GM23338 (cell line): ENCODE results near the gene GHSR. TPM values are rescaled to one million over a fixed set of nuclear protein-coding genes. Genes with fewer than 3 reads are reported as not detected.

Experiments used
- ATAC-seq: fragments of 200-7000 bp; cut with Tn5 transposase; 3 replicates; pipeline ENCODE4 v1.9.1; 2020
- DNase-seq: peaks from one replicate; pipeline ENCODE4 v3.0.0-alpha.2; 2015; ENCODE audit warnings: low spot score
- H2AFZ ChIP-seq: fragments of 200-600 bp; sonication (generic); 2 replicates; pipeline ENCODE4 v1.8.0; 2016; ENCODE audit warnings: antibody characterized with exemption, mild to moderate bottlenecking, moderate library complexity
- H3F3A ChIP-seq: fragments of 200-600 bp; sonication (generic); replicated peaks from 2 replicates; pipeline ENCODE4 v1.8.0; 2017; ENCODE audit warnings: antibody characterized with exemption, mixed run types, low read depth
- H3K27ac ChIP-seq: fragments of 200-600 bp; sonication (generic); 2 replicates; pipeline ENCODE4 v1.6.1; 2016; ENCODE audit warnings: low read depth
- H3K27me3 ChIP-seq: fragments of 200-600 bp; sonication (generic); 2 replicates; pipeline ENCODE4 v1.8.0; 2016; ENCODE audit warnings: mild to moderate bottlenecking, mixed run types, moderate library complexity; ENCODE audit not compliant: insufficient read depth
- H3K36me3 ChIP-seq: fragments of 200-600 bp; sonication (generic); 2 replicates; pipeline ENCODE4 v1.8.0; 2016; ENCODE audit warnings: mild to moderate bottlenecking; ENCODE audit not compliant: insufficient read depth
- H3K4me1 ChIP-seq: fragments of 200-600 bp; sonication (generic); 2 replicates; pipeline ENCODE4 v1.8.0; 2016; ENCODE audit warnings: mild to moderate bottlenecking, moderate library complexity; ENCODE audit not compliant: insufficient read depth
- H3K4me2 ChIP-seq: fragments of 200-600 bp; sonication (generic); 2 replicates; pipeline ENCODE4 v1.7.1; 2017; ENCODE audit warnings: mixed run types
- H3K4me3 ChIP-seq: fragments of 200-600 bp; sonication (generic); 2 replicates; pipeline ENCODE4 v1.6.1; 2016; ENCODE audit warnings: mixed run types
- H3K79me2 ChIP-seq: fragments of 200-600 bp; sonication (generic); replicated peaks from 2 replicates; pipeline ENCODE4 v1.8.0; 2017; ENCODE audit warnings: mild to moderate bottlenecking; ENCODE audit not compliant: insufficient read depth
- H3K9me2 ChIP-seq: fragments of 200-600 bp; sonication (generic); 2 replicates; pipeline ENCODE4 v1.8.0; 2017; ENCODE audit not compliant: insufficient read depth
- H4K20me1 ChIP-seq: fragments of 200-600 bp; sonication (generic); replicated peaks from 2 replicates; pipeline ENCODE4 v1.8.0; 2017; ENCODE audit warnings: mild to moderate bottlenecking; ENCODE audit not compliant: insufficient read depth
- H3K27ac Mint-ChIP-seq: 2 replicates; pipeline ENCODE4 v1.8.0; 2020; ENCODE audit warnings: inconsistent platforms, mild to moderate bottlenecking, moderate library complexity, mixed read lengths
- H3K27me3 Mint-ChIP-seq: 3 replicates; pipeline ENCODE4 v1.8.0; 2022; ENCODE audit warnings: low read depth, mild to moderate bottlenecking, moderate library complexity, mixed read lengths, inconsistent platforms; ENCODE audit not compliant: insufficient read depth, poor library complexity
- H3K36me3 Mint-ChIP-seq: 3 replicates; pipeline ENCODE4 v1.8.0; 2021; ENCODE audit warnings: low read depth, mild to moderate bottlenecking, inconsistent platforms, moderate library complexity, mixed read lengths
- H3K4me1 Mint-ChIP-seq: 3 replicates; pipeline ENCODE4 v1.8.0; 2020; ENCODE audit warnings: mild to moderate bottlenecking, inconsistent platforms, mixed read lengths
- H3K4me3 Mint-ChIP-seq: 3 replicates; pipeline ENCODE4 v1.8.0; 2021; ENCODE audit warnings: moderate library complexity, mild to moderate bottlenecking, inconsistent platforms, mixed read lengths
- H3K9me3 Mint-ChIP-seq: 3 replicates; pipeline ENCODE4 v1.8.0; 2020; ENCODE audit warnings: moderate library complexity, mild to moderate bottlenecking, inconsistent platforms, mixed read lengths
- CREB1 ChIP-seq: fragments of 250-450 bp; sonication (Bioruptor Pico); IDR thresholded peaks from 2 replicates; pipeline ENCODE4 v1.5.0; 2020; ENCODE audit warnings: low read depth, mild to moderate bottlenecking, moderate library complexity
- CTCF ChIP-seq, 2 experiments: fragments of 200-600 bp in 1 of 2; sonication (generic) in 1 of 2; conservative IDR thresholded peaks; 2 replicates each; pipeline versions ENCODE4 v1.5.1 to v1.6.1; 2016 to 2017; ENCODE audit warnings: antibody characterized with exemption in 2 of 2, low read depth in 2 of 2, mild to moderate bottlenecking in 2 of 2, moderate library complexity in 1 of 2
- ETS1 ChIP-seq: IDR thresholded peaks from 2 replicates; pipeline ENCODE4 v1.6.1; 2016; ENCODE audit warnings: antibody characterized with exemption
- EZH2 ChIP-seq: fragments of 200-600 bp; sonication (generic); IDR thresholded peaks from one replicate; pipeline ENCODE4 v1.8.0; 2017; ENCODE audit warnings: antibody characterized with exemption, mild to moderate bottlenecking, low read depth; ENCODE audit not compliant: unreplicated experiment
- EZH2phosphoT487 ChIP-seq: fragments of 200-600 bp; sonication (generic); IDR thresholded peaks from one replicate; pipeline ENCODE4 v1.8.1; 2018; ENCODE audit warnings: antibody characterized with exemption; ENCODE audit not compliant: unreplicated experiment
- JUNB ChIP-seq: IDR thresholded peaks from one replicate; pipeline ENCODE4 v1.6.1; 2016; ENCODE audit warnings: antibody characterized with exemption; ENCODE audit not compliant: unreplicated experiment
- NANOG ChIP-seq: IDR thresholded peaks from 2 replicates; pipeline ENCODE4 v1.6.1; 2016; ENCODE audit warnings: antibody characterized with exemption, borderline replicate concordance
- POLR2AphosphoS5 ChIP-seq: IDR thresholded peaks from 2 replicates; pipeline ENCODE4 v1.6.1; 2016; ENCODE audit warnings: antibody characterized with exemption, low read depth
- REST ChIP-seq: IDR thresholded peaks from one replicate; pipeline ENCODE4 v1.6.1; 2018; ENCODE audit warnings: antibody characterized with exemption; ENCODE audit not compliant: unreplicated experiment
- STAT1 ChIP-seq: IDR thresholded peaks from one replicate; pipeline ENCODE4 v1.6.1; 2016; ENCODE audit warnings: antibody characterized with exemption; ENCODE audit not compliant: unreplicated experiment
- ZNF114 ChIP-seq: fragments of 250-450 bp; sonication (Bioruptor Pico); IDR thresholded peaks from 2 replicates; pipeline ENCODE4 v1.5.0; 2020; ENCODE audit warnings: mild to moderate bottlenecking, moderate library complexity
- ZNF331 ChIP-seq: fragments of 250-450 bp; sonication (Bioruptor Pico); IDR thresholded peaks from 2 replicates; pipeline ENCODE4 v1.5.0; 2020; ENCODE audit warnings: low read depth, mild to moderate bottlenecking, moderate library complexity
- ZNF462 ChIP-seq: fragments of 250-450 bp; sonication (Bioruptor Pico); IDR thresholded peaks from 2 replicates; pipeline ENCODE4 v1.5.0; 2020; ENCODE audit warnings: mild to moderate bottlenecking, moderate library complexity
- polyA plus RNA-seq: library from polyadenylated mRNA; unstranded; fragments of >200 nt; fragmentation: Nextera tagmentation; extraction: Ambion mirVana; gene quantifications from 2 replicates; pipeline ENCODE4 v1.2.1, GENCODE V29; 2016
- total RNA-seq: library from RNA; depleted of rRNA; stranded (reverse); fragments of >200 nt; shearing (Covaris generic); gene quantifications from 2 replicates; pipeline ENCODE4 v1.2.3, GENCODE V29; 2014

The GHSR gene
- total and polyA plus RNA-seq, 2 experiments from 2014 or later = not detected

- Histone ChIP-seq H3K36me3 (no peaks in the 10 kb centered on the region), H2AFZ (no peak overlapping the region; the same call in 1 of the 2 replicates), H3K4me1 (no peaks in the 10 kb centered on the region), H3F3A (no peaks in the 10 kb centered on the region), H3K4me3 (no peak overlapping the region), H3K27ac (no peak overlapping the region), H3K27me3 (no peaks in the 10 kb centered on the region), H3K9me2 (no peaks in the 10 kb centered on the region), H3K4me2 (no peak overlapping the region), H3K79me2 (no peaks in the 10 kb centered on the region), H4K20me1 (no peaks in the 10 kb centered on the region)
- TF ChIP-seq CREB1 = no peak
- no peak for TF ChIP-seq ZNF331 (CRISPR knock-in tag)
- TF ChIP-seq ZNF462 (CRISPR knock-in tag) = no peak
- no peak for TF ChIP-seq JUNB
- no peak for TF ChIP-seq REST
- no peak for TF ChIP-seq NANOG
- TF ChIP-seq POLR2AphosphoS5 = no peak
- no peak for TF ChIP-seq EZH2
- TF ChIP-seq EZH2phosphoT487 = no peak
- no peak for TF ChIP-seq ZNF114 (CRISPR knock-in tag)
- no peak for TF ChIP-seq ETS1
- TF ChIP-seq CTCF (conservative IDR thresholded peaks at IDR 0.05; ENCODE audit: low read depth in 2 of 2) = no peak
- TF ChIP-seq STAT1 = no peak
- H3K4me1 Mint-ChIP-seq = no peaks in the 10 kb centered on the region
- H3K36me3 Mint-ChIP-seq = no peaks in the 10 kb centered on the region
- no peak overlapping the region for H3K27ac Mint-ChIP-seq
- no peak overlapping the region for H3K4me3 Mint-ChIP-seq
- DNase-seq (no peak), ATAC-seq (no peak)
- peaks cover 13% of the 10 kb centered on the region for H3K9me3 Mint-ChIP-seq
- no peaks in the 10 kb centered on the region for H3K27me3 Mint-ChIP-seq
Measured at GRCh38 chr3:172467170-172467824, 19.0 kb upstream of the GHSR start.
